ENCODE results near the gene AATK. TPM values are rescaled to one million over a fixed set of nuclear protein-coding genes. Genes with fewer than 3 reads are reported as not detected.

Gene AATK
- total RNA-seq, 1 experiment from 2014 or later, result 4.4 TPM

GRCh38 chr17:81160747-81161453 is 5.1 kb downstream of the AATK start (continued):
- TF ChIP-seq REST (IDR thresholded peaks at IDR 0.05; ENCODE audit: low read depth) (no peak), RAD21 (IDR thresholded peaks at IDR 0.05; ENCODE audit: low read depth) (no peak), POLR2A (IDR thresholded peaks at IDR 0.05; ENCODE audit: borderline replicate concordance, extremely low read depth, insufficient read depth, insufficient read length) (no peak), ELF1 (IDR thresholded peaks at IDR 0.05; ENCODE audit: borderline replicate concordance, low read depth) (no peak), ZFX (IDR thresholded peaks at IDR 0.05) (no peak)
- TF ChIP-seq, protein P1, sequence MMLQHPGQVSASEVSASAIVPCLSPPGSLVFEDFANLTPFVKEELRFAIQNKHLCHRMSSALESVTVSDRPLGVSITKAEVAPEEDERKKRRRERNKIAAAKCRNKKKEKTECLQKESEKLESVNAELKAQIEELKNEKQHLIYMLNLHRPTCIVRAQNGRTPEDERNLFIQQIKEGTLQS (IDR thresholded peaks at IDR 0.05), result no peak
- TF ChIP-seq, protein P2, sequence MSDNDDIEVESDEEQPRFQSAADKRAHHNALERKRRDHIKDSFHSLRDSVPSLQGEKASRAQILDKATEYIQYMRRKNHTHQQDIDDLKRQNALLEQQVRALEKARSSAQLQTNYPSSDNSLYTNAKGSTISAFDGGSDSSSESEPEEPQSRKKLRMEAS (IDR thresholded peaks at IDR 0.05), result no peak
- TF ChIP-seq, protein P3, sequence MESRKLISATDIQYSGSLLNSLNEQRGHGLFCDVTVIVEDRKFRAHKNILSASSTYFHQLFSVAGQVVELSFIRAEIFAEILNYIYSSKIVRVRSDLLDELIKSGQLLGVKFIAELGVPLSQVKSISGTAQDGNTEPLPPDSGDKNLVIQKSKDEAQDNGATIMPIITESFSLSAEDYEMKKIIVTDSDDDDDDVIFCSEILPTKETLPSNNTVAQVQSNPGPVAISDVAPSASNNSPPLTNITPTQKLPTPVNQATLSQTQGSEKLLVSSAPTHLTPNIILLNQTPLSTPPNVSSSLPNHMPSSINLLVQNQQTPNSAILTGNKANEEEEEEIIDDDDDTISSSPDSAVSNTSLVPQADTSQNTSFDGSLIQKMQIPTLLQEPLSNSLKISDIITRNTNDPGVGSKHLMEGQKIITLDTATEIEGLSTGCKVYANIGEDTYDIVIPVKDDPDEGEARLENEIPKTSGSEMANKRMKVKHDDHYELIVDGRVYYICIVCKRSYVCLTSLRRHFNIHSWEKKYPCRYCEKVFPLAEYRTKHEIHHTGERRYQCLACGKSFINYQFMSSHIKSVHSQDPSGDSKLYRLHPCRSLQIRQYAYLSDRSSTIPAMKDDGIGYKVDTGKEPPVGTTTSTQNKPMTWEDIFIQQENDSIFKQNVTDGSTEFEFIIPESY (IDR thresholded peaks at IDR 0.05; ENCODE audit: extremely low read depth, insufficient replicate concordance, low read length), result no peak

Measured in HCT116 (cell line).